ENCODE data around the gene HCST. TPM values are rescaled to one million over a fixed set of nuclear protein-coding genes. Genes with fewer than 3 reads are reported as not detected.

The HCST gene
- total RNA-seq, 1 donor from 2014 or later, result 6.8 TPM

- DNase-seq (ENCODE audit: low spot score), result no peak
Measured at GRCh38 chr19:35937345-35938281, 35.3 kb downstream of the HCST start.

GRCh38 chr19:35938282-35939224 is 36.2 kb downstream of the HCST start:
- no peak for DNase-seq (ENCODE audit: low spot score)

- no peak for DNase-seq (ENCODE audit: low spot score)
Measured at GRCh38 chr19:35939307-35940077, 37.2 kb downstream of the HCST start.

- DNase-seq (ENCODE audit: low spot score), result no peak
Measured at GRCh38 chr19:35940078-35940775, 37.9 kb downstream of the HCST start.

GRCh38 chr19:35940839-35941238 is 38.5 kb downstream of the HCST start:
- no peak for DNase-seq (ENCODE audit: low spot score)

- no peak for DNase-seq (ENCODE audit: low spot score)
Measured at GRCh38 chr19:35942235-35942634, 39.9 kb downstream of the HCST start.

GRCh38 chr19:35943321-35944301 is 41.3 kb downstream of the HCST start:
- no peak for DNase-seq (ENCODE audit: low spot score)

- DNase-seq (ENCODE audit: low spot score), result no peak
Measured at GRCh38 chr19:35944556-35944955, 42.2 kb downstream of the HCST start.

- DNase-seq (ENCODE audit: low spot score), result no peak
Measured at GRCh38 chr19:35945121-35945790, 42.9 kb downstream of the HCST start.

GRCh38 chr19:35946203-35946602 is 43.9 kb downstream of the HCST start:
- no peak for DNase-seq (ENCODE audit: low spot score)

- DNase-seq (ENCODE audit: low spot score), result no peak
Measured at GRCh38 chr19:35949131-35949530, 46.8 kb downstream of the HCST start.

Other genes with a start within 250 kb of the HCST start
- gene UPK1A, start 236.0 kb upstream of the HCST start, total RNA-seq, result 631 TPM
- gene ZBTB32, start 198.0 kb upstream of the HCST start, total RNA-seq, result not detected
- gene KMT2B, start 184.5 kb upstream of the HCST start, total RNA-seq, result 43.7 TPM
- gene IGFLR1, start 160.1 kb upstream of the HCST start, total RNA-seq, result 14.7 TPM
- 32.9 TPM for gene U2AF1L4, start 157.1 kb upstream of the HCST start, total RNA-seq
- 81.1 TPM for gene PSENEN, start 156.9 kb upstream of the HCST start, total RNA-seq
- 7.2 TPM for gene LIN37, start 154.0 kb upstream of the HCST start, total RNA-seq
- gene HSPB6, start 145.5 kb upstream of the HCST start, total RNA-seq, result 80.9 TPM
- 51.1 TPM for gene PROSER3, start 144.4 kb upstream of the HCST start, total RNA-seq
- gene ARHGAP33, start 127.0 kb upstream of the HCST start, total RNA-seq, result 17.8 TPM
- not detected for gene PRODH2, start 89.7 kb upstream of the HCST start, total RNA-seq
- not detected for gene NPHS1, start 50.0 kb upstream of the HCST start, total RNA-seq
- not detected for gene KIRREL2, start 45.6 kb upstream of the HCST start, total RNA-seq
- 6.2 TPM for gene APLP1, start 34.0 kb upstream of the HCST start, total RNA-seq
- gene NFKBID, start 2.0 kb upstream of the HCST start, total RNA-seq, result 14.1 TPM
- 18.7 TPM for gene TYROBP, start 5.8 kb downstream of the HCST start, total RNA-seq
- 9.6 TPM for gene LRFN3, start 33.8 kb downstream of the HCST start, total RNA-seq
- 13.8 TPM for gene SDHAF1, start 92.7 kb downstream of the HCST start, total RNA-seq
- 4.1 TPM for gene SYNE4, start 106.3 kb downstream of the HCST start, total RNA-seq
- 23.8 TPM for gene ALKBH6, start 111.7 kb downstream of the HCST start, total RNA-seq
- gene CLIP3, start 130.3 kb downstream of the HCST start, total RNA-seq, result 14.9 TPM
- gene THAP8, start 151.8 kb downstream of the HCST start, total RNA-seq, result 3.8 TPM
- gene WDR62, start 152.4 kb downstream of the HCST start, total RNA-seq, result 1.6 TPM
- gene OVOL3, start 208.6 kb downstream of the HCST start, total RNA-seq, result not detected
- gene POLR2I, start 212.3 kb downstream of the HCST start, total RNA-seq, result 49.6 TPM
- 117 TPM for gene TBCB, start 212.9 kb downstream of the HCST start, total RNA-seq
- gene CAPNS1, start 237.5 kb downstream of the HCST start, total RNA-seq, result 649 TPM
- gene COX7A1, start 249.9 kb downstream of the HCST start, total RNA-seq, result 66.7 TPM